Aorta (tissue), 5 donors: Measurements from ENCODE around the gene GLT1D1. TPM values are rescaled to one million over a fixed set of nuclear protein-coding genes. Genes with fewer than 3 reads are reported as not detected.

Experiments used
- ATAC-seq: fragments of 200-7000 bp; cut with Tn5 transposase; one replicate; pipeline ENCODE4 v1.9.1; 2022; ENCODE audit warnings: moderate library complexity; ENCODE audit not compliant: low FRiP score
- DNase-seq, 2 donors: peaks; one replicate each; pipeline ENCODE4 v3.0.0-alpha.2; 2020
- H3K27ac ChIP-seq, 2 donors: one replicate each; pipeline ENCODE4 v1.5.1; 2013; ENCODE audit warnings: low read length in 2 of 2, mild to moderate bottlenecking in 2 of 2, moderate library complexity in 2 of 2, control low read depth in 1 of 2, inconsistent platforms in 1 of 2, low read depth in 1 of 2
- H3K27me3 ChIP-seq, 2 donors: one replicate each; pipeline ENCODE4 v1.6.1; 2013; ENCODE audit warnings: control low read depth in 1 of 2, low read length in 1 of 2, mild to moderate bottlenecking in 1 of 2, moderate library complexity in 1 of 2; ENCODE audit not compliant: insufficient read depth in 2 of 2, control insufficient read depth in 1 of 2
- H3K36me3 ChIP-seq, 2 donors: one replicate each; pipeline ENCODE4 v1.6.1; 2013; ENCODE audit warnings: control low read depth in 1 of 2, low read length in 1 of 2, mild to moderate bottlenecking in 1 of 2; ENCODE audit not compliant: insufficient read depth in 2 of 2, control insufficient read depth in 1 of 2
- H3K4me1 ChIP-seq, 2 donors: one replicate each; pipeline ENCODE4 v1.6.1; 2013; ENCODE audit warnings: low read length in 2 of 2, control low read depth in 1 of 2, mild to moderate bottlenecking in 1 of 2, moderate library complexity in 1 of 2; ENCODE audit not compliant: insufficient read depth in 2 of 2, control insufficient read depth in 1 of 2
- H3K4me3 ChIP-seq, 2 donors: one replicate each; pipeline ENCODE4 v1.5.1; 2013; ENCODE audit warnings: low read length in 2 of 2, control low read depth in 1 of 2, mild to moderate bottlenecking in 1 of 2
- H3K9me3 ChIP-seq: one replicate; pipeline ENCODE4 v1.6.1; 2013; ENCODE audit warnings: mild to moderate bottlenecking, low read length; ENCODE audit not compliant: control insufficient read depth
- WGBS, 2 donors: extraction: QIAGEN DNeasy Blood & Tissue Kit; methylation state at CpG; one replicate each; pipeline ENCODE4 v1.1.7; 2013; 5-methylcytosine and 5-hydroxymethylcytosine counted together
- intact Hi-C, 2 donors: fragments of 100-400 bp; cut with DNase I; formaldehyde crosslinking; loops; one replicate each; pipeline versions ENCODE4 v1.14.2 to v1.15.0; 2022
- polyA plus RNA-seq, 2 donors: library from polyadenylated mRNA; stranded (reverse); fragments of 200-250 nt; gene quantifications; one replicate each; pipeline ENCODE4 v1.2.3, GENCODE V29; 2013
- total RNA-seq, 2 donors: library from RNA; stranded (reverse); fragmentation: NEBNext Ultra II Directional; extraction: Animal tissue kit (Norgen Biotek cat#: 25700); gene quantifications; one replicate each; pipeline ENCODE4 v1.2.1, GENCODE V29; 2021
- donor health status: healthy with polysubstance abuse.
- donor health status: Bipolar disorder and iron deficiency.
- donor health status: DM: no; HTN: no; CAD: no.
- donor health status: DM: no; HTN: no; CAD: no.
- donor health status: DM: yes; HTN: yes; CAD: no.

Gene GLT1D1
- total and polyA plus RNA-seq, 4 donors = 0.54 to 1.4 (median 0.78) TPM; not detected in 1

DNA sequence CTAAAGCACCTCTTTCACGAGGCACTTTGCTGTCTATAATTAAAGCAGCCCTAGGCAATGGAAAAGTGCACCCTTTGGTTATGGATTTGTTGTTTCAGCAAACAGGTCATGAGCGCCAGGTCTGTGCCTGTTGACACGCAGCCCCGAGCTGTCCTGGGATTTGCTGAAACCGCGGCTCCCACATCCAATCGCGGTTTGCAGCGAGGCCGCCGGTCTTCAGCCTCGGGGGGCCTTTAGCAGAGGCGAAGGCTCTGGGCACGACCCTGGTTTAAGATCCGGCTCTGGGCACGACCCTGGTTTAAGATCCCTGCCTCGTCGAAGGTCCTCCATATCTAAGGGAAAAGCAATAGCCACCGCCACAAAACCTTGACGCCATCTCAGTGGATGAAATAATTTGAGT lies 79.2 kb downstream of the GLT1D1 start:
- no peaks in the 10 kb centered on the region for H3K27me3 ChIP-seq
- ATAC-seq = no peak
- no peak overlapping the region for H3K4me3 ChIP-seq
- intact Hi-C loops = no loop called here
- H3K4me1 ChIP-seq = no peaks in the 10 kb centered on the region
- peaks cover 2% of the 10 kb centered on the region for H3K9me3 ChIP-seq
- 71 to 72% methylated on average over 20 of the region's 20 CpGs for WGBS, 2 donors
- no peak overlapping the region for H3K27ac ChIP-seq
- H3K36me3 ChIP-seq = no peaks in the 10 kb centered on the region
- DNase-seq = no peak

DNA sequence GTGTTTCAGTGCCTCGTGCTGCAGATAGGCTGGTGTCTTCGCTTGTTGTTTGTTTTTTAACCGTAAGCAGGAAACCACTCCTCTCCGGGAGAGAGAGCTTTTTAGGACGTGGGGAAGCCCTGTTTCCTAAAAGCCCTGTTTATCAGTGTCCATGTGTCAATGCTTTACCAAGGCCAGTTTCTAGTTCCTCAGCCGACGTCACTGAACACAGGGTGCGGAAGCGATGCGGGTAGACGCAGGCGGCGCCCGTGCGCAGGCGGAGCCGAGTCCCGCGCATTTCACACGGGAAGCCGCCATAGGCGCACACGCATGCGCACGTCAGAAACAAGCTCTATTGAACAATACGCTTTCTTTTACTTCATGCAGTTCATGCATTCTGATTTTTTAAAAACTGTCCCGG lies 79.8 kb downstream of the GLT1D1 start:
- H3K36me3 ChIP-seq = no peaks in the 10 kb centered on the region
- intact Hi-C loops = no loop called here
- H3K27ac ChIP-seq = no peak overlapping the region
- no peak overlapping the region for H3K4me3 ChIP-seq
- no peak for ATAC-seq
- 81 to 82% methylated on average over 27 of the region's 27 CpGs for WGBS, 2 donors
- no peaks in the 10 kb centered on the region for H3K4me1 ChIP-seq
- H3K27me3 ChIP-seq = no peaks in the 10 kb centered on the region
- peaks cover 2% of the 10 kb centered on the region for H3K9me3 ChIP-seq
- no peak for DNase-seq

DNA sequence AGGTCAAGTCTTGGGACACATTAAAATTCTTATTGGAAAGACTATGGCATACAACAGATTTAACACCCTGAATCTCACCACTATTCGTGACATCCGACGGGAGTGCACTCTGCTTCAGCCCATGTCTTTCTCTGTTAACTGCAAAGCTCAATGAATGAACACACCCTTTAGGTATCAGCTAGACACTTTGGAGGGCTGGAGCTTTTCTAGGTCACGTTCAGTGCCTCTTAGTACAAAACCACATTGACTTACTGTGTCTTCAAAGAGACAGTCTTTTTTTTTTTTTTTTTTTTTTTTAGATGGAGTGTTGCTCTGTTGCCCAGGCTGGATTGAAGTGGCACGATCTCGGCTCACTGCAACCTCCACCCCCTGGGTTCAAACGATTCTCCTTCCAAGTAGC lies 80.6 kb downstream of the GLT1D1 start:
- ATAC-seq (no peak), DNase-seq (no peak)
- no peak overlapping the region for H3K27ac ChIP-seq
- H3K9me3 ChIP-seq = peaks cover 2% of the 10 kb centered on the region
- WGBS, 2 donors = 91 to 95% methylated on average over 7 of the region's 7 CpGs
- no peak overlapping the region for H3K4me3 ChIP-seq
- H3K4me1 ChIP-seq = no peaks in the 10 kb centered on the region
- no peaks in the 10 kb centered on the region for H3K27me3 ChIP-seq
- no peaks in the 10 kb centered on the region for H3K36me3 ChIP-seq
- intact Hi-C loops = no loop called here

DNA sequence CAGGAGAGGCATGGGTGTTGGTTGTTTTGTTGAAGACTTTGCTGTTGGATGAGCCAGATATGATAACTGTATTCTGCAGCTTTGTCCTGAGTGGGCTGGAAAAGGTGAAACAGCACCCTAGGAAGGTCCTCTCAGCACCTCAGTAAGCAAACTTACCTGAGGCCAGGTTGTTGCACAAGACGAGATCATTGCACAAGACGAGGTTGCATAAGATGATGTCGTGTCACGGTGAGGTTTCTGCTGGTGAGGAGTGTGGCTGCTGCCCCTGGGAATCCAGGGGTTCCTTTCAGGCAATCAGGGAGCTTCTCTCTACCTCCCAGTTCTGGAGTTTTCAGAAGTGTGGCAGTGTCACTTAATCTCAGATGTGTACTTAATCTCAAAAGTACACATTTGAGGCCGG lies 85.6 kb downstream of the GLT1D1 start:
- no peak overlapping the region for H3K4me3 ChIP-seq
- WGBS, 2 donors = 84 to 89% methylated on average over 5 of the region's 5 CpGs
- no peaks in the 10 kb centered on the region for H3K9me3 ChIP-seq
- intact Hi-C loops = no loop called here
- ATAC-seq (no peak), DNase-seq (no peak)
- no peaks in the 10 kb centered on the region for H3K27me3 ChIP-seq
- H3K4me1 ChIP-seq = no peaks in the 10 kb centered on the region
- H3K36me3 ChIP-seq = no peaks in the 10 kb centered on the region
- no peak overlapping the region for H3K27ac ChIP-seq

DNA sequence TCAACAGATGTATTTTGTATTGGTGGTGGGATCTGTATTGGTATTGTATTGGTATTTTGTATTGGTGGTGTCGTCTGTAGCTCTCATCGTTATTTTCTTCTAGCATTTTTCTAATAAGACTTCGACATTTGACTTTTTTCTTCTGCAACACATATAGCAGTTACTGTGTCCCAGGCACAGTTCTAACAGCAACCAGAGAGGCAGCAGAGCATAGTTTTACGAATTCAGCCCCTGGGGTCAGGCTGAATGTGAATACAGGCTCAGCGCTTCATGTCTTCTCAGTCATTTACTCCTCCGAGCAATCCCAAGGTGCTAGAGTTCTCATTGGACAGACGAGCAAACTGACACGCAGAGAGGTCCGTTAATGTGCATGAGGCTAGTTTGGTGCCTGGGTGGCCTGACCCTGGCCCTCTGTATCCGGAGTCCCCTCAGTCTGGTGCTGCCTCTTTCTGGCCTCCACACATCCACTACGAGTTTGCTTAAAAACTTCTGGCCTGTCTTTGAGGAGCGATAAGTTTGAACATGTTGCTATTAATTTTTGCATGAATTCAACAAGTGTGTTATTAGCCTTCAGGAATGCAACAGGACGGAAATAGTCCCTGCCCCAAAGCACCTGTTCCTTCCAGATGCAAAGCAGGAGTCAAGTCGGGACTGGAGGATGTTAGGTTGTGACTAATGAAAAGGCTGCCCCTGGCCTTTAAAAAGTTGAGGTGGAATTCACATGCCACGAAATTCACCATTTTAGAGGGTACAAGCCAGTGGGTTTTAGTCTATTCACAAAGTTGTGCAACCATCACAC lies 87.0 kb downstream of the GLT1D1 start:
- Histone ChIP-seq H3K27ac (no peak overlapping the region), H3K9me3 (no peaks in the 10 kb centered on the region), H3K4me3 (no peak overlapping the region), H3K27me3 (no peaks in the 10 kb centered on the region), H3K4me1 (no peaks in the 10 kb centered on the region), H3K36me3 (no peaks in the 10 kb centered on the region)
- WGBS, 2 donors = 86 to 89% methylated on average over 15 of the region's 15 CpGs
- intact Hi-C loops = no loop called here
- ATAC-seq (no peak), DNase-seq (no peak)

DNA sequence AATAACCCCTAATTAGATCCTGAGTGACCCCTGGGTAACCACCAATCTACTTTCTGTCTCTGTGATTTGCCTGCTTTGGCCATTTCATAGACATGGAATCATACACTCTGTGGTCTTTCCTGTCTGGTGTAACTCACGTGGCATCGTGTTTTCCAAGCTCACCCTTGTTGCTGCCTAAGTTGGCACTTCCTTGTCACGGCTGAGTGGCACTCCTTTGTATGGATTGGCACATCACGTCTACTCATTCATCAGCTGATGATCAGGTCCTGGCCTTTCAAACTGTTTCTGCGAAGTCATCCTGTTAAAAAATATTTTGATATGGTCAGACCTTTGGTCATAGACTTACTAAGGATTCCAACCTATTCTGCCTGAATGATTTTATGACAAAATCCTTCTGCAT lies 87.7 kb downstream of the GLT1D1 start:
- Histone ChIP-seq H3K4me1 (no peaks in the 10 kb centered on the region), H3K27ac (no peak overlapping the region), H3K9me3 (no peaks in the 10 kb centered on the region), H3K36me3 (no peaks in the 10 kb centered on the region), H3K27me3 (no peaks in the 10 kb centered on the region), H3K4me3 (no peak overlapping the region)
- intact Hi-C loops = no loop called here
- ATAC-seq (no peak), DNase-seq (no peak)
- 17 to 19% methylated on average over 5 of the region's 5 CpGs for WGBS, 2 donors

DNA sequence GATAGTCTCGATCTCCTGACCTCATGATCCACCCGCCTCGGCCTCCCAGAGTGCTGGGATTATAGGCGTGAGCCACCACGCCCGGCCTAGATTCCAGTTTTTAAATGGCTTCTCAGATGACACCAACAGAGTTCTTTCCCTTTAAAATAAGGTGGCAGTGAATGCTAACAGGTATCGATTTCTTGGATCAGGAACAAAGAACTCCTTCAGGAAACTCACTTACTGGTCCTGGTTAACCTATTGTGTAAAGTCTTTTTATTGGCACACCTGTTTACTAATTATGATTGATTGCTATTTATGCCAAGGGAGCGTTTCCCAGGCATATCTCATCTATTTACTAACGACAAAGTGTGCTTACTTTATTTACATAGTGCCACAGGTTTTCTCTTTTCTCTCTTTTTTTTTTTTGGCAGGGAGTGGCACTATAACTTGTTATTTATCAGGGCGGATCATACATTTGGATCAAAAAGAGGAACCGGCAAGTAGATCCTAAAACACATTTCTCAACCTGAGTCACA lies 89.7 kb downstream of the GLT1D1 start:
- Histone ChIP-seq H3K9me3 (no peaks in the 10 kb centered on the region), H3K27me3 (no peaks in the 10 kb centered on the region), H3K4me1 (no peaks in the 10 kb centered on the region), H3K27ac (no peak overlapping the region), H3K4me3 (no peak overlapping the region), H3K36me3 (no peaks in the 10 kb centered on the region)
- WGBS, 2 donors = 87 to 88% methylated on average over 11 of the region's 11 CpGs
- DNase-seq (no peak), ATAC-seq (no peak)
- intact Hi-C loops = no loop called here

DNA sequence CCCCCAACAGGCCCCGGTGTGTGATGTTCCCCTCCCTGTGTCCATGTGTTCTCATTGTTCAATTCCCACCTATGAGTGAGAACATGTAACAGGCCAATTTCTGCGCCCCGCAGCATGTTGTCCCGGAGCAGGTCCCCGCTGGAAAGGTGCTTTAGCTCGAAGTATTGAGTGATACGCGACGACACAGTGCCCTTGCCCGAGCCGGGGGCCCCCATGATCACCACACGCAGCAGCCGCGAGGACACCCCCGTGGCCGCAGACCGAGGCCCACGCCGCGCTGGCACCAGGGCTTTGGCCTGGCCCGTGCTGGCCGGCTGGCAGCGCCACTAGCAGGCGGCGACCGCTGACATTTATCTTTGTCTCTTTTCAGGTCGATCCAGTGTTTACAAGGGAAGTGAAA lies 91.7 kb downstream of the GLT1D1 start:
- H3K27ac ChIP-seq = no peak overlapping the region
- no peaks in the 10 kb centered on the region for H3K9me3 ChIP-seq
- DNase-seq (no peak), ATAC-seq (no peak)
- intact Hi-C loops = no loop called here
- WGBS, 2 donors = 92 to 94% methylated on average over 27 of the region's 27 CpGs
- H3K36me3 ChIP-seq = no peaks in the 10 kb centered on the region
- H3K4me3 ChIP-seq = no peak overlapping the region
- H3K27me3 ChIP-seq = no peaks in the 10 kb centered on the region
- no peaks in the 10 kb centered on the region for H3K4me1 ChIP-seq

DNA sequence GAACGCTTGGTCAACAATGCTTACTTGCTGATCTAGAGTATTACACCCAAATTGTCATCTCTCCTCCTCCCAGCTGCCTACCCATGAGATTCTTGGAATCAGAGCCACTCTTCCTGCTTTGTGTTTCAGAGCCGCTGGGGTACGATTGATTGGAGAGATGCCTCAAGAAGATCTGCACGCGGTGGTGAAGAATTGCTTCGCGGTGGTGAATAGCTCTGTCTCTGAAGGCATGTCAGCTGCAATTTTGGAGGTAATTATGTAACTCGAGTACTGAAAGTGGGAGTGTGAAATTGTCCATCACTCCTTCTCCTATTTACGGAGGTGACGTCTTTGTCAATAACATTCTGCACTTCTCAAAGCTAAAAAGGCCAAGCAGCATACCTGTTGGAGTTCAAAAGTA lies 93.9 kb downstream of the GLT1D1 start:
- Histone ChIP-seq H3K4me1 (no peaks in the 10 kb centered on the region), H3K4me3 (no peak overlapping the region), H3K9me3 (no peaks in the 10 kb centered on the region), H3K27ac (no peak overlapping the region), H3K27me3 (no peaks in the 10 kb centered on the region), H3K36me3 (no peaks in the 10 kb centered on the region)
- ATAC-seq (no peak), DNase-seq (no peak)
- WGBS, 2 donors = 71 to 76% methylated on average over 10 of the region's 10 CpGs
- intact Hi-C loops = no loop called here
